Tibial artery (tissue), 4 donors: ENCODE results near the gene SPPL2C.

Source experiments
- DNase-seq, 2 donors: peaks; one replicate each; pipeline ENCODE4 v3.0.0-alpha.2; 2019
- H3K27ac ChIP-seq, 2 donors: fragments of 200-600 bp; sonication (generic) in 1 of 2; 1 replicate in 1 of 2; 2 replicates in 1 of 2; pipeline ENCODE4 v1.5.1; 2018 to 2019; ENCODE audit warnings: mild to moderate bottlenecking in 1 of 2
- H3K27me3 ChIP-seq, 2 donors: fragments of 200-600 bp; sonication (generic) in 1 of 2; one replicate each; pipeline versions ENCODE4 v1.5.1 to v1.6.0; 2016 to 2019
- H3K36me3 ChIP-seq, 3 donors: fragments of 200-600 bp; sonication (generic) in 2 of 3; one replicate each; pipeline ENCODE4 v1.5.1; 2016 to 2019; ENCODE audit warnings: mild to moderate bottlenecking in 2 of 3
- H3K4me1 ChIP-seq, 4 donors: fragments of 200-600 bp; sonication (generic) in 2 of 4; 1 replicate in 3 of 4; 2 replicates in 1 of 4; pipeline ENCODE4 v1.5.1; 2016 to 2019
- H3K4me3 ChIP-seq, 2 donors: fragments of 200-600 bp; sonication (generic) in 1 of 2; 1 replicate in 1 of 2; 2 replicates in 1 of 2; pipeline ENCODE4 v1.5.1; 2018 to 2019; ENCODE audit warnings: mild to moderate bottlenecking in 2 of 2
- H3K9me3 ChIP-seq, 3 donors: fragments of 200-600 bp; sonication (generic) in 1 of 3; one replicate each; pipeline ENCODE4 v1.5.1; 2016 to 2019
- CTCF ChIP-seq, 2 experiments: fragments of 200-600 bp in 1 of 2; fragments of 450-650 bp in 1 of 2; IDR thresholded peaks; one replicate each; pipeline ENCODE4 v1.5.1; 2017 to 2019; ENCODE audit warnings: antibody characterized with exemption in 2 of 2, mild to moderate bottlenecking in 1 of 2, moderate library complexity in 1 of 2
- intact Hi-C: fragments of 100-400 bp; cut with DNase I; formaldehyde crosslinking; loops from one replicate; pipeline ENCODE4 v1.15.0; 2023; ENCODE audit warnings: low total_unique reads

The SPPL2C gene

GRCh38 chr17:45847101-45847500 is 2.4 kb downstream of the SPPL2C start:
- TF ChIP-seq CTCF (IDR thresholded peaks at IDR 0.05): no peak
- intact Hi-C loops: no loop called here
- no peaks in the 10 kb centered on the region for H3K36me3 ChIP-seq
- H3K4me1 ChIP-seq: no peaks in the 10 kb centered on the region
- H3K27me3 ChIP-seq: peaks cover 0 to 60% of the 10 kb centered on the region in 2 donors
- no peak overlapping the region for H3K4me3 ChIP-seq
- H3K9me3 ChIP-seq: no peaks in the 10 kb centered on the region
- no peak for DNase-seq
- no peak overlapping the region for H3K27ac ChIP-seq

GRCh38 chr17:45847747-45848146 is 3.1 kb downstream of the SPPL2C start:
- no peak overlapping the region for H3K27ac ChIP-seq
- no peak for DNase-seq
- H3K27me3 ChIP-seq: peaks cover 0 to 67% of the 10 kb centered on the region in 2 donors
- H3K36me3 ChIP-seq: no peaks in the 10 kb centered on the region
- H3K9me3 ChIP-seq: no peaks in the 10 kb centered on the region
- H3K4me3 ChIP-seq: no peak overlapping the region
- peaks cover 0 to 2% (median 0%) of the 10 kb centered on the region in 4 donors for H3K4me1 ChIP-seq
- no peak for TF ChIP-seq CTCF (IDR thresholded peaks at IDR 0.05)
- intact Hi-C loops: no loop called here

GRCh38 chr17:45848405-45848804 is 3.7 kb downstream of the SPPL2C start:
- H3K9me3 ChIP-seq: no peaks in the 10 kb centered on the region
- DNase-seq: no peak
- peaks cover 0 to 73% of the 10 kb centered on the region in 2 donors for H3K27me3 ChIP-seq
- intact Hi-C loops: no loop called here
- H3K4me1 ChIP-seq: peaks cover 0 to 2% (median 0%) of the 10 kb centered on the region in 4 donors
- H3K36me3 ChIP-seq: no peaks in the 10 kb centered on the region
- no peak for TF ChIP-seq CTCF (IDR thresholded peaks at IDR 0.05)
- no peak overlapping the region for H3K4me3 ChIP-seq
- no peak overlapping the region for H3K27ac ChIP-seq

- H3K36me3 ChIP-seq: no peaks in the 10 kb centered on the region
- H3K27me3 ChIP-seq: peaks cover 0 to 79% of the 10 kb centered on the region in 2 donors
- peaks cover 0 to 2% (median 0%) of the 10 kb centered on the region in 4 donors for H3K4me1 ChIP-seq
- intact Hi-C loops: no loop called here
- no peak overlapping the region for H3K27ac ChIP-seq
- H3K9me3 ChIP-seq: no peaks in the 10 kb centered on the region
- TF ChIP-seq CTCF (IDR thresholded peaks at IDR 0.05): no peak
- no peak for DNase-seq
- H3K4me3 ChIP-seq: no peak overlapping the region
Measured at GRCh38 chr17:45848868-45849535, 4.3 kb downstream of the SPPL2C start.

- Histone ChIP-seq H3K27me3 (peaks cover 0 to 84% of the 10 kb centered on the region in 2 donors), H3K4me3 (no peak overlapping the region), H3K36me3 (no peaks in the 10 kb centered on the region), H3K27ac (no peak overlapping the region), H3K9me3 (no peaks in the 10 kb centered on the region), H3K4me1 (peaks cover 0 to 2% (median 0%) of the 10 kb centered on the region in 4 donors)
- intact Hi-C loops: no loop called here
- no peak for TF ChIP-seq CTCF (IDR thresholded peaks at IDR 0.05)
- no peak for DNase-seq
Measured at GRCh38 chr17:45849536-45849990, 4.9 kb downstream of the SPPL2C start.
